NT2/D1 (cell line): ENCODE data around the gene MRPL37.

Experiments
- DNase-seq: peaks from one replicate; pipeline ENCODE4 v3.0.0-alpha.2; 2011; ENCODE audit warnings: low read depth, low spot score
- H3K27me3 ChIP-seq: 2 replicates; pipeline ENCODE4 v1.6.0; 2011; ENCODE audit warnings: mild to moderate bottlenecking; ENCODE audit not compliant: insufficient read length, insufficient read depth
- H3K36me3 ChIP-seq: 2 replicates; pipeline ENCODE4 v1.6.1; 2011; ENCODE audit warnings: mild to moderate bottlenecking, low read length, mixed read lengths; ENCODE audit not compliant: insufficient read depth, insufficient read length
- H3K4me1 ChIP-seq: 2 replicates; pipeline ENCODE4 v1.5.1; 2011; ENCODE audit not compliant: insufficient read depth, insufficient read length
- H3K4me3 ChIP-seq: 2 replicates; pipeline ENCODE4 v1.5.1; 2011; ENCODE audit warnings: low read depth; ENCODE audit not compliant: insufficient read length
- H3K9ac ChIP-seq: 2 replicates; pipeline ENCODE4 v1.6.0; 2011; ENCODE audit warnings: low read depth; ENCODE audit not compliant: insufficient read length
- H3K9me3 ChIP-seq: 2 replicates; pipeline ENCODE4 v1.5.1; 2011; ENCODE audit warnings: mild to moderate bottlenecking, low read length; ENCODE audit not compliant: insufficient read depth
- SUZ12 ChIP-seq: IDR thresholded peaks from 2 replicates; pipeline ENCODE4 v1.6.1; 2011; ENCODE audit not compliant: insufficient read length, insufficient read depth; ENCODE audit errors: extremely low read depth
- YY1 ChIP-seq: IDR thresholded peaks from 2 replicates; pipeline ENCODE4 v1.6.1; 2011; ENCODE audit not compliant: insufficient read length, insufficient read depth
- ZNF274 ChIP-seq: IDR thresholded peaks from 2 replicates; pipeline ENCODE4 v1.6.1; 2011; ENCODE audit warnings: mild to moderate bottlenecking, low read depth, low read length

Gene MRPL37

GRCh38 chr1:54239035-54239383, 39.0 kb downstream of the MRPL37 start:
- H3K36me3 ChIP-seq: peaks cover 86% of the 10 kb centered on the region
- TF ChIP-seq YY1: no peak
- H3K9me3 ChIP-seq: peaks cover 8% of the 10 kb centered on the region; the same call in 1 of the 2 replicates

GRCh38 chr1:54239631-54240031, 39.7 kb downstream of the MRPL37 start:
- peaks cover 87% of the 10 kb centered on the region for H3K36me3 ChIP-seq
- H3K27me3 ChIP-seq: no peaks in the 10 kb centered on the region
- H3K9me3 ChIP-seq: peaks cover 4% of the 10 kb centered on the region; the same call in 1 of the 2 replicates
- peaks cover 6% of the 10 kb centered on the region for H3K4me1 ChIP-seq
- H3K9ac ChIP-seq: no peak overlapping the region
- TF ChIP-seq YY1 (no peak), ZNF274 (no peak), SUZ12 (no peak)
- no peak overlapping the region for H3K4me3 ChIP-seq
- no peak for DNase-seq

More at GRCh38 chr1:54239035-54239383, 39.0 kb downstream of the MRPL37 start:
- Histone ChIP-seq H3K27me3 (no peaks in the 10 kb centered on the region), H3K4me3 (no peak overlapping the region), H3K4me1 (peaks cover 3% of the 10 kb centered on the region), H3K9ac (no peak overlapping the region)
- DNase-seq: no peak

GRCh38 chr1:54240741-54241335, 40.9 kb downstream of the MRPL37 start:
- no peak overlapping the region for H3K4me3 ChIP-seq
- peaks cover 93% of the 10 kb centered on the region for H3K36me3 ChIP-seq
- TF ChIP-seq ZNF274 (no peak), SUZ12 (no peak), YY1 (no peak)
- H3K27me3 ChIP-seq: no peaks in the 10 kb centered on the region
- H3K9me3 ChIP-seq: no peaks in the 10 kb centered on the region
- peaks cover 14% of the 10 kb centered on the region for H3K4me1 ChIP-seq
- H3K9ac ChIP-seq: no peak overlapping the region
- no peak for DNase-seq

- Histone ChIP-seq H3K36me3 (peaks cover 93% of the 10 kb centered on the region), H3K9me3 (no peaks in the 10 kb centered on the region), H3K4me1 (peaks cover 16% of the 10 kb centered on the region), H3K9ac (peak overlapping the region; percentile 23), H3K27me3 (no peaks in the 10 kb centered on the region), H3K4me3 (no peak overlapping the region)
- no peak for DNase-seq
- no peak for TF ChIP-seq ZNF274
- TF ChIP-seq SUZ12: no peak
- TF ChIP-seq YY1: no peak
Measured at GRCh38 chr1:54241364-54241763, 41.4 kb downstream of the MRPL37 start.

- H3K9me3 ChIP-seq: no peaks in the 10 kb centered on the region
- no peak overlapping the region for H3K9ac ChIP-seq
- DNase-seq: no peak
- no peak overlapping the region for H3K4me3 ChIP-seq
- H3K27me3 ChIP-seq: no peaks in the 10 kb centered on the region
- TF ChIP-seq YY1: no peak
- TF ChIP-seq SUZ12: no peak
- no peak for TF ChIP-seq ZNF274
- peaks cover 17% of the 10 kb centered on the region for H3K4me1 ChIP-seq
- peaks cover 93% of the 10 kb centered on the region for H3K36me3 ChIP-seq
Measured at GRCh38 chr1:54243022-54243421, 43.1 kb downstream of the MRPL37 start.

GRCh38 chr1:54244655-54245054, 44.7 kb downstream of the MRPL37 start:
- peaks cover 88% of the 10 kb centered on the region for H3K36me3 ChIP-seq

GRCh38 chr1:54245501-54245900, 45.5 kb downstream of the MRPL37 start:
- Histone ChIP-seq H3K27me3 (no peaks in the 10 kb centered on the region), H3K4me3 (no peak overlapping the region), H3K36me3 (peaks cover 91% of the 10 kb centered on the region), H3K9me3 (no peaks in the 10 kb centered on the region), H3K9ac (no peak overlapping the region), H3K4me1 (peaks cover 24% of the 10 kb centered on the region)
- no peak for TF ChIP-seq SUZ12
- TF ChIP-seq ZNF274: no peak
- TF ChIP-seq YY1: no peak
- no peak for DNase-seq

More at GRCh38 chr1:54244655-54245054, 44.7 kb downstream of the MRPL37 start:
- no peak for DNase-seq
- H3K9ac ChIP-seq: no peak overlapping the region
- H3K27me3 ChIP-seq: no peaks in the 10 kb centered on the region
- TF ChIP-seq ZNF274 (no peak), SUZ12 (no peak), YY1 (no peak)
- peaks cover 21% of the 10 kb centered on the region for H3K4me1 ChIP-seq
- H3K9me3 ChIP-seq: no peaks in the 10 kb centered on the region
- H3K4me3 ChIP-seq: no peak overlapping the region
